ENCODE results near the gene ALDH1B1. TPM values are rescaled to one million over a fixed set of nuclear protein-coding genes. Genes with fewer than 3 reads are reported as not detected.

ALDH1B1 gene
- total and polyA plus RNA-seq, 9 of the 15 experiments (the other 6 are each of a cell fraction or from before 2014, with no cell fraction given) = 8.6 to 46.5 (median 30.8) TPM

DNA sequence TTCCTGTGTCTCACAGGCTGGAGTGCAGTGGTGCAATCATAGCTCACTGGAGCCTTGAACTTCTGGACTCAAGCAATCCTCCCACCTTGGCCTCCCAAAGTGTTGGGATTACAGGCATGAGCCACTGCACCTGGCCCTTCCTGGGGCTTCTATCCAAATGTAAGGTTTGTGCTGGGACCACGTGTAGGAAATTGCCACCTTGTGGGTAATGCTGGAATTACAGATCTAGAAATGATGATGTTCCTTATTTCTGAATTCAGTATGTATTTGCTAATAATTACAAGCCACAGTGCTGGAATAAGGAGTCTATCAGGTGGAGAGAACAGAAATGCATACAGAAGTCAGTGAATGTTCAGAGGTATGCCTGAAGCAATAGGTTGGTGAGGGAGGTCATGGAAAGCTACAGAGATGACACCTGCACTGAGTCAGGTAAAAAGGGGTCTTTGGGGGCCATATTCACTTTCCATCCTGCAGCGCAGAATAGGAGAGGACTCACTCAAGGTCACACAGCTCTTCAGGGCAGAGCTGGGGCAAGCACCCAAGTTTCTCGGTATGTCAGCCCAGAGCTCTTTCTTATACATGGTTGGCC lies 40.5 kb downstream of the ALDH1B1 start (continued):
- TF ChIP-seq FOXA3 (CRISPR knock-in tag; conservative IDR thresholded peaks at IDR 0.05 in 1 of 2, IDR thresholded peaks at IDR 0.05 in 1 of 2) = no peak
- TF ChIP-seq, protein P1, sequence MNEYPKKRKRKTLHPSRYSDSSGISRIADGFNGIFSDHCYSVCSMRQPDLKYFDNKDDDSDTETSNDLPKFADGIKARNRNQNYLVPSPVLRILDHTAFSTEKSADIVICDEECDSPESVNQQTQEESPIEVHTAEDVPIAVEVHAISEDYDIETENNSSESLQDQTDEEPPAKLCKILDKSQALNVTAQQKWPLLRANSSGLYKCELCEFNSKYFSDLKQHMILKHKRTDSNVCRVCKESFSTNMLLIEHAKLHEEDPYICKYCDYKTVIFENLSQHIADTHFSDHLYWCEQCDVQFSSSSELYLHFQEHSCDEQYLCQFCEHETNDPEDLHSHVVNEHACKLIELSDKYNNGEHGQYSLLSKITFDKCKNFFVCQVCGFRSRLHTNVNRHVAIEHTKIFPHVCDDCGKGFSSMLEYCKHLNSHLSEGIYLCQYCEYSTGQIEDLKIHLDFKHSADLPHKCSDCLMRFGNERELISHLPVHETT (CRISPR knock-in tag; conservative IDR thresholded peaks at IDR 0.05 in 1 of 2, IDR thresholded peaks at IDR 0.05 in 1 of 2) = no peak
- TF ChIP-seq, protein P2, sequence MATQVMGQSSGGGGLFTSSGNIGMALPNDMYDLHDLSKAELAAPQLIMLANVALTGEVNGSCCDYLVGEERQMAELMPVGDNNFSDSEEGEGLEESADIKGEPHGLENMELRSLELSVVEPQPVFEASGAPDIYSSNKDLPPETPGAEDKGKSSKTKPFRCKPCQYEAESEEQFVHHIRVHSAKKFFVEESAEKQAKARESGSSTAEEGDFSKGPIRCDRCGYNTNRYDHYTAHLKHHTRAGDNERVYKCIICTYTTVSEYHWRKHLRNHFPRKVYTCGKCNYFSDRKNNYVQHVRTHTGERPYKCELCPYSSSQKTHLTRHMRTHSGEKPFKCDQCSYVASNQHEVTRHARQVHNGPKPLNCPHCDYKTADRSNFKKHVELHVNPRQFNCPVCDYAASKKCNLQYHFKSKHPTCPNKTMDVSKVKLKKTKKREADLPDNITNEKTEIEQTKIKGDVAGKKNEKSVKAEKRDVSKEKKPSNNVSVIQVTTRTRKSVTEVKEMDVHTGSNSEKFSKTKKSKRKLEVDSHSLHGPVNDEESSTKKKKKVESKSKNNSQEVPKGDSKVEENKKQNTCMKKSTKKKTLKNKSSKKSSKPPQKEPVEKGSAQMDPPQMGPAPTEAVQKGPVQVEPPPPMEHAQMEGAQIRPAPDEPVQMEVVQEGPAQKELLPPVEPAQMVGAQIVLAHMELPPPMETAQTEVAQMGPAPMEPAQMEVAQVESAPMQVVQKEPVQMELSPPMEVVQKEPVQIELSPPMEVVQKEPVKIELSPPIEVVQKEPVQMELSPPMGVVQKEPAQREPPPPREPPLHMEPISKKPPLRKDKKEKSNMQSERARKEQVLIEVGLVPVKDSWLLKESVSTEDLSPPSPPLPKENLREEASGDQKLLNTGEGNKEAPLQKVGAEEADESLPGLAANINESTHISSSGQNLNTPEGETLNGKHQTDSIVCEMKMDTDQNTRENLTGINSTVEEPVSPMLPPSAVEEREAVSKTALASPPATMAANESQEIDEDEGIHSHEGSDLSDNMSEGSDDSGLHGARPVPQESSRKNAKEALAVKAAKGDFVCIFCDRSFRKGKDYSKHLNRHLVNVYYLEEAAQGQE (IDR thresholded peaks at IDR 0.05; ENCODE audit: borderline replicate concordance) = peak; percentile 24; the same call in 1 of the 2 replicates
- TF ChIP-seq, protein P2 (CRISPR knock-in tag; IDR thresholded peaks at IDR 0.05; ENCODE audit: low read depth) = no peak
- TF ChIP-seq, protein P3, sequence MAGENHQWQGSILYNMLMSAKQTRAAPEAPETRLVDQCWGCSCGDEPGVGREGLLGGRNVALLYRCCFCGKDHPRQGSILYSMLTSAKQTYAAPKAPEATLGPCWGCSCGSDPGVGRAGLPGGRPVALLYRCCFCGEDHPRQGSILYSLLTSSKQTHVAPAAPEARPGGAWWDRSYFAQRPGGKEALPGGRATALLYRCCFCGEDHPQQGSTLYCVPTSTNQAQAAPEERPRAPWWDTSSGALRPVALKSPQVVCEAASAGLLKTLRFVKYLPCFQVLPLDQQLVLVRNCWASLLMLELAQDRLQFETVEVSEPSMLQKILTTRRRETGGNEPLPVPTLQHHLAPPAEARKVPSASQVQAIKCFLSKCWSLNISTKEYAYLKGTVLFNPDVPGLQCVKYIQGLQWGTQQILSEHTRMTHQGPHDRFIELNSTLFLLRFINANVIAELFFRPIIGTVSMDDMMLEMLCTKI (IDR thresholded peaks at IDR 0.05; ENCODE audit: partially characterized antibody) = no peak
- no peak for TF ChIP-seq TBL1XR1 (IDR thresholded peaks at IDR 0.05; ENCODE audit: low read length in 2 of 2)
- TF ChIP-seq, protein P4, sequence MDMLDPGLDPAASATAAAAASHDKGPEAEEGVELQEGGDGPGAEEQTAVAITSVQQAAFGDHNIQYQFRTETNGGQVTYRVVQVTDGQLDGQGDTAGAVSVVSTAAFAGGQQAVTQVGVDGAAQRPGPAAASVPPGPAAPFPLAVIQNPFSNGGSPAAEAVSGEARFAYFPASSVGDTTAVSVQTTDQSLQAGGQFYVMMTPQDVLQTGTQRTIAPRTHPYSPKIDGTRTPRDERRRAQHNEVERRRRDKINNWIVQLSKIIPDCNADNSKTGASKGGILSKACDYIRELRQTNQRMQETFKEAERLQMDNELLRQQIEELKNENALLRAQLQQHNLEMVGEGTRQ (CRISPR knock-in tag; IDR thresholded peaks at IDR 0.05) = peak; percentile 58
- TF ChIP-seq TRIM24 (IDR thresholded peaks at IDR 0.05) = no peak
- TF ChIP-seq, protein P5, sequence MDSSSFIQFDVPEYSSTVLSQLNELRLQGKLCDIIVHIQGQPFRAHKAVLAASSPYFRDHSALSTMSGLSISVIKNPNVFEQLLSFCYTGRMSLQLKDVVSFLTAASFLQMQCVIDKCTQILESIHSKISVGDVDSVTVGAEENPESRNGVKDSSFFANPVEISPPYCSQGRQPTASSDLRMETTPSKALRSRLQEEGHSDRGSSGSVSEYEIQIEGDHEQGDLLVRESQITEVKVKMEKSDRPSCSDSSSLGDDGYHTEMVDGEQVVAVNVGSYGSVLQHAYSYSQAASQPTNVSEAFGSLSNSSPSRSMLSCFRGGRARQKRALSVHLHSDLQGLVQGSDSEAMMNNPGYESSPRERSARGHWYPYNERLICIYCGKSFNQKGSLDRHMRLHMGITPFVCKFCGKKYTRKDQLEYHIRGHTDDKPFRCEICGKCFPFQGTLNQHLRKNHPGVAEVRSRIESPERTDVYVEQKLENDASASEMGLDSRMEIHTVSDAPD (CRISPR knock-in tag; IDR thresholded peaks at IDR 0.05) = no peak
- TF ChIP-seq POLR2B (IDR thresholded peaks at IDR 0.05; ENCODE audit: low read depth, partially characterized antibody) = no peak
